Eye (tissue), 1 donor: ENCODE results near the gene HPCAL4.

Experiments used
- DNase-seq: peaks from one replicate; pipeline ENCODE4 v3.0.0-alpha.2; 2015

The HPCAL4 gene

DNA sequence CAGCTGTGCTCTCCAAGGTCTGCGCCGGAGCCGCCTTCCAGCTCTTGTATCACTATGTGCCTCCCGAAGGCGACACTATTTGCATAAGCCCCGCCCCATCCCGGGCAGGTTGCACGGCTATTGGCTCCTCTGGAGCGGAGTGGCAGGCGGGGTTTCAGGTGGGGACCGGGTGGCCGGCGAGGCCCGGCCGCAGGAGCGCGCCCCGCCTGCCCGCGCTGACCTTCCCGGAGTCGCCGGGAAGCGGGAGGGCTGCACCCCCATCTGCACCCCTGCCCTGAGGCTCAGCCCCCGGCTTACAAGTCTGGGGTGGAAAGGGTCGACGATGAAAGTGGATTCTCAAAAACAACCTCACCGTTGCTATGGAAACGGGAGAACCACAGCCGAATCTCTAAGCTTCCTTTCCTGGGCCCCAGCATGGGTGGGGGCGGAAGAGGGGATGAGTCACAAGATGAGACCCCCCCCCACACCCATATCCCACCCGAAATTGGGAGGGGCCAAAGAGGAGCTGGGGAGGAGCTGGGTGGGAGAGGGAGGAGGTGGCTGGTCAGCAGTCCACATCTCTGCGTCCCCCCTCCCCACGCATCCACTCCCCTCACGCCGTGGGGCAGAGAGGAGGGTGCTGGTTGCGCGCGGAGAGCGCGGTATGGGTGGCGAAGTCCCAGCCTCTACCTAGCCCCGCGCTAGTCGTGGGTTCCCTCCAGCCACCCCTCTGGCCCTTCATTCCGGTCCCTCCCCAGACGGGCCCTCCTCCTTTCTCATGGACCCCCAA lies at the start of gene HPCAL4:
TSS of gene HPCAL4 (minus strand) at position 51 of the 769 bp plus-strand sequence. CDS start 6,830 bp downstream, outside the sequence.
- DNase-seq: peak; percentile 95

- peak; percentile 96 for DNase-seq
Measured at GRCh38 chr1:39738622-39739366, 47.6 kb upstream of the HPCAL4 start, which contains the start of gene PPIE. Gene PPIE, plus strand, starts transcription at chr1:39738882. Its CDS starts 19 bp downstream, at chr1:39738901.

GRCh38 chr1:39737546-39738169 lies 46.4 kb upstream of the HPCAL4 start:
- DNase-seq: no peak

- no peak for DNase-seq
Measured at GRCh38 chr1:39735731-39736130, 44.5 kb upstream of the HPCAL4 start.

- DNase-seq: no peak
Measured at GRCh38 chr1:39733161-39733560, 41.9 kb upstream of the HPCAL4 start.

GRCh38 chr1:39732730-39733129 lies 41.5 kb upstream of the HPCAL4 start:
- DNase-seq: no peak

GRCh38 chr1:39729842-39730241 lies 38.6 kb upstream of the HPCAL4 start:
- no peak for DNase-seq

DNA sequence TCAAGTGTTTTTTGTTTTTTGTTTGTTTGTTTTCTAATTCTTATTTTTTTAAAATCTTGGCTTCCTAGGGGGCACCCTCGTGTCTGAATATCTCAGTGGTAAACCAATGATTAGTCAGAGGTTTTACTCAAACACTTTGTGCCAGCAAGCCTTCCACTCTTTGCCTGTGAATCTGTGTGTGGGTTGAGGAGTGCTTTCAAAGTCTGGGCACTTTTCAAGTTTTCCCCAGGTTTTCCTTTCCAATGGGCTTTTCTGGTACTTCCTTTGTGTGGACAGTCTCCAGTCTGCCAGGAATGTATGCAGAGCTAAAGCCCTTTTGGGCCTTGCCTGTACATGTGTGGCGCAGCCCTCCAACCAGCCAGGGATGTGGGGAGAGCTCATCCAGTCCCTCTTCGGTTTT lies 37.8 kb upstream of the HPCAL4 start:
- no peak for DNase-seq

GRCh38 chr1:39727932-39728317 lies 36.7 kb upstream of the HPCAL4 start:
- no peak for DNase-seq

DNA sequence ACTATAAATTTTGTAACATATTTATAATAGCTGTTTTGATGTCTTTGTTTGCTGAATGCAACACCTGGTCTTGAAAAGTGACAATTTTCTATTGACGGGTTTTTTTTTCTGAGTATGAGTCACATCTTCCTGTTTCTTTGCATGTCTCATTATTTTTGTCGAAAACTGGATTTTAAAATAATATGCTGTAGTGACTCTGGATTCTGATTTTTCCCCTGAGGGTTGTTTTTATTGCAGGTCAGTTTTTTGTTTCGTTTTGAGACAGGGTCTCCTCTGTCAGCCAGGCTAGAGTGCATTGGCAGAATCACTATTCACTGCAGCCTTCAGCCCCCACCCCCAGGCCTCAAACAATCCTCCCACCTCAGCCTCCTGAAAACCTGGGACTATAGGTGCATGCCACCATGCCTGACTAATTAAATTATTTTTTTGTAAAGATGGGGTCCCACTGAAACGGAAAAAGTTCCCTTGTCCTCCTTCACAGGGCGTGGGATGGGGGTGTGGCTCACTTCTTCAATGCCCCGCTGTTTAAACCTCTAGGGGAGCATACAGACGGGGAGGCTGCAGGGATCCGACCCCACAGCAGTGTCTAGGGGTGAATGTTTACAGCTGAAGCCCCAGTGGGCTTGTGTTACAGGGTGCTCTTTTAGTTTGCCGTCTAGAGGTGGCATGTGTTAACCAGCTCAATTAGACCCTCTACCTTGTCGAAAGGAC lies 36.1 kb upstream of the HPCAL4 start:
- DNase-seq: no peak

- DNase-seq: no peak
Measured at GRCh38 chr1:39726600-39726999, 35.4 kb upstream of the HPCAL4 start.

DNA sequence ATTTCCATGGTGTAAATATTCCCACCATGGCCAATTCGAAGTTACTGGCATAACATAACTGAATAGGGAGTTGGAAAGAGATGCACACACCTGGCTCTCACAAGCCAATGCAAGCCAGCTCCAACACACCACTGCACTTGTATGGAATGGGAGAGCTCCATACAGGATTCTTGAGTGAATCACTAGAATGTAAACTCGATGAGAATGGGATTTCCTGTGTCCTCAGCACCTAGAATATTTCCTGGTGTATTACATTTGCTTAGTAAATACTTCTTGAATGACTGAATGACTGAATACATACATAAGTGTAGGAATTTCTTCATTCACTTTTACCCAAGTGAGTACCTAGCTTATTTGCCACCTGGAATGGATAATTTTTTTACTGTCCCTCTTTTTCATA lies 31.3 kb upstream of the HPCAL4 start:
- DNase-seq: no peak

GRCh38 chr1:39721664-39722063 lies 30.4 kb upstream of the HPCAL4 start:
- DNase-seq: no peak

DNA sequence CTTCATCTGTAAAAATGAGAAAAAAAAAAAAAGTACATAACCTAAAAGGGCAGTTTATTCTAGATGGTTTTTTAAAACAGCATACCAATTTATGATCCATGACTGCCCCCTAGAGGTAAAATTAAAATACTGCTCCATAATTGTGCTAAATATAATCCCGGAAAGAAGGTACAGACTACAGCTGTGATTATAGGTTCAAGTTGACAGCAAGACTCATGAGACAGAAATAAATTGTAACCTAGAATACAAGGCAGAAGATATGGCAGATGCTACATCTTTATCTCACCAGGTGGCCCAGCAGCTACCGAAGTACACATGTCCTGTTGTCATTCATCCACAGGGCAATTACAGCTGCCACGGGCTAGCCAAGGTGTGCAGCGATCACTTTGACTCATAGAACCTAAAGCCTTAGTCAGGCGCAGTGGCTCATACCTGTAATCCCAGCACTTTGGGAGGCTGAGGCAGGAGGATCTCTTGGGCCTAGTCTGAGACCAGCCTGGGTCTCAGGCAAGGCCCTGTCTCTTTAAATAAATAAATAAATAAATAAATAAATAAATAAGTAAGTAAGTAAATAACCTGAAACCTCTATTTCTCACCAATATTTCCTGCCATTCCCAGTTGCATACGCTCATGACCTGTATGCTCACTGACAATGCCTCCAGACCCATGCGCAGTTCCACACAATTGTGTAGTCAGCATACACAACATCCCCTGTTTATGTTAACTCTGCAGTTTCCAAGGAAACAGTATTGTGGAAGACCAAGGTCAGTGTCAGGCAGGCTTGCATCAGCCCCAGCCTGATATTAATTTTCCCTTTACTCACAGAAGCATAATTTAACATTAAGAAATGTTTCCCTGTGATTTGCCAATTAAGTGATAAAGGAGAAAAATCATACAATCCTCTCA lies 29.1 kb upstream of the HPCAL4 start:
- peak; percentile 88 for DNase-seq

DNA sequence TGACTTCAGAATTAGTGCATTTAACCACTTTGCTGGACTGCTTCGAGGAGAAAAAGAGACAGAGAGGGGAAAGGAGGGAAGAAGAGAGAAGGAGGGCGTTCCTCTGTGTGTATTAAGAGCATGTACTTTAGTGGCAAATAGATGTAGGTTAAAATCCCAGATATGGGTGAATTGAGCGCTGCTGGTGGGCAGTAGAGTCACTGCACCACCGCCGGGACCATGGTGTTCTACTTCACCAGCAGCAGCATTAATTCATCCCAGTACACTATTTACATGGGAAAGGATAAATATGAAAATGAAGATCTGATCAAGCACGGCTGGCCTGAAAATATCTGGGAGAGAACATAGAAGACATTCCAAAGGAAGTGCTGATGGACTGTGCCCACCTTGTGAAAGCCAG lies 26.6 kb upstream of the HPCAL4 start:
- DNase-seq: no peak

DNA sequence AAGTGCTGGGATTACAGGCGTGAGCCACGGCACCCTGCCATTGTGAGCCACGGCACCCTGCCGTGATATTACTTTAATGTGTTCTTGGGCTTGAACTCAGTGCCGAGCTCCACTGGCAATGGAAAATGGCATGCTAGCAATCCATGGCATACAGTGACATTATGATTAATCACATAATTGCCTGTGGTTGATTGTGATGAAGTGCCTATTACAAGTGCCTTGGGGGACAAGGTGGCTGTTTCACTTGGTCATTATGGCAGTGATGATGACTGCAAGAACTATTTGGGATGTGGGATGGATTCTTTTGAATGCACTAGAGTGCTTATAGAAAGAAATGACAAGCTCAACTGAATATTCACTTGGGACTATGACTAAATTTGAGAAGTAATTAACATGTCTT lies 22.3 kb upstream of the HPCAL4 start:
- no peak for DNase-seq

- DNase-seq: no peak
Measured at GRCh38 chr1:39711966-39712340, 20.7 kb upstream of the HPCAL4 start.

DNA sequence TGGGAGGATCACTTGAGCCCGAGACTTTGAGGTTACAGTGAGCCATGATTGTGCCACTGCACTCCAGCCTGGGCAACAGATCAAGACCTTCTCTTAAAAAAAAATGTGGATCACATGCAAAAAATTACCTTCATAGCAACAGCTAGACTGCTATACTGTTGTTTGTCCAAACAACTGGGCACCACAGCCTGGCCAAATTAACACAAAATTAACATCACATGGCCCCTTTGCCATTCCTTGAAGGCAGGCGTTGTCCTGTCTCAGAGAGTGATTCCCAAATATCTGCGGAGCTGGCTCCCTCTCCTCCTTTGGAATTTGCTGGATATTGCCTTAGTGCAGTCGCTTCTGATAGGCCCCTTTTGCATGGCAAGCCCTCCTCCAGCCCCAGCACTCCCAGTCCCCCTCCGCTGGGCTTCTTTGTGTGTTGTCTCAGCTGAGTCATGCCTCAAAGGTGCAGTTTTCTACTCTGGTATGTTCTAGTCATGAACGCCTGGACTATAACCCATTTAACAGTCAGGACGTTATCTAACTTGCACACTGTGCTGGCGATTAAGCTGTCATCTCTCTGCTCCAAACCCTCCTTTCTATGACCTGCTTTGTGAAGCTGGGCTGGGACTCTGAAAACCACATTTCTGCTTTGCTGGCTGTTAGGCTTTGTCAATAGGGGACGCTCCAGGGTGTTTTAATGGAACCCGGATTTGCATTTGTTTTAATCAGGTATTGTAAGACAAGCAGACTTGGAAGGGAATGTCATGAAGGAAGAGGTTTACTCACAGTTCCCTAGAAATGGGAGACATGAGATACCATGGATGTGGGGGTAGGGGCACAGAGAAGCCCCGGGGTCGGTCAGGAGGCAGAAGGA lies 20.1 kb upstream of the HPCAL4 start:
- no peak for DNase-seq

- no peak for DNase-seq
Measured at GRCh38 chr1:39707506-39707905, 16.3 kb upstream of the HPCAL4 start.

DNA sequence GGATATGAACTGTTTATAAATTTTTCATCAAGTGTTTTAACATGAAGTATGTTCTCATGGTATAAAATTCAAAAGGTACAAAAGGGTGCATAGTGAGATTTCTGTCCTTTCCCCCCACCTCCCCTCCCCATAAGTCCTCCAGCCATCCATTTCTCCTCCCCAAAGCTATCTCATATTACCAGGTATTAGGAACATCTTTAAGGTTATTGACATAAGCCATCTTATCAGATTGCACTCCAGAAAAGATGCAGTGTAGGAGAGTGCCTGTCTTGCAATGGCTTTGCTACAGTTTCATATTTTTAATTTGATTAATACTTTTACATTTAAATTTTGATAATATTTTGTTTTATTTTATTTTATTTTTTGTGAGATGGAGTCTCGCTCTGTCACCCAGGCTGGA lies 13.5 kb upstream of the HPCAL4 start:
- DNase-seq: no peak

DNA sequence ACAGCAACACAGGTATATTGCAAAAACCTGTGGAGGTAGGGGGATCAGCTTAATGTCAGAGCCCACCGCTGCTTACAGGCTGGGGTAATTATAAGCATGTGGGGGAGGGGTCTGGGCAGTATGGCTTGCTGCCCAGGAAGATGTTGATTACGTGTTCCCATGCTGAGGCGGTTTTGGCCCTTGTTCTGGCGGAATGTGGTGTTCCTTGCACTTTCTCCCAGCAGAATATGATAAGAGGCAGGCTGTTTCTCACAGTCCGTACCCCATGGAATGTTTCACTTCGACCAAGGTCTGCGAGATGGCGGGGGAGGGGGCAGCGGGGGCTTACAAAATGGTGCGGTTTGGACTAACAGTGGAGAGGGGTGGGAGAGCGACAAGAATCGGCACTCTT lies 9.8 kb upstream of the HPCAL4 start:
- peak; percentile 57 for DNase-seq
